CD8-positive, alpha-beta memory T cell (primary cell): ENCODE measurements around the gene SERPINC1. TPM values are rescaled to one million over a fixed set of nuclear protein-coding genes. Genes with fewer than 3 reads are reported as not detected.
"Not testable (repeated sequence)": the region's sequence is repeated elsewhere in the genome, so short reads cannot be mapped to it uniquely, and the experiment has no call there.

Source experiments
- CTCF ChIA-PET: fragments of 350-600 bp; sonication (Branson Sonifier 250); formaldehyde crosslinking; loops from one replicate; lab custom pipeline; 2021; ENCODE audit warnings: antibody characterized with exemption; lab: Charles Lee
- POLR2A ChIA-PET: fragments of 350-600 bp; sonication (Branson Sonifier 250); formaldehyde crosslinking; loops from one replicate; lab custom pipeline; 2021; ENCODE audit warnings: antibody characterized with exemption; lab: Charles Lee
- DNase-seq, 5 donors: peaks; one replicate each; pipeline versions ENCODE4 v3.0.0 to v3.0.0-alpha.2; 2020 to 2022; ENCODE audit warnings: mixed read lengths in 1 of 5
- H3K27ac ChIP-seq: one replicate; pipeline ENCODE4 v1.7.0; 2013; ENCODE audit warnings: low read depth, mild to moderate bottlenecking, low read length, moderate library complexity
- H3K27me3 ChIP-seq: 2 replicates; pipeline ENCODE4 v1.7.0; 2013; ENCODE audit warnings: low read length, mild to moderate bottlenecking; ENCODE audit not compliant: insufficient read depth, poor library complexity, severe bottlenecking
- H3K36me3 ChIP-seq: 2 replicates; pipeline ENCODE4 v1.7.0; 2013; ENCODE audit warnings: mild to moderate bottlenecking, low read length, moderate library complexity; ENCODE audit not compliant: insufficient read depth
- H3K4me1 ChIP-seq: 2 replicates; pipeline ENCODE4 v1.7.0; 2013; ENCODE audit warnings: mild to moderate bottlenecking, low read length, moderate library complexity; ENCODE audit not compliant: insufficient read depth
- H3K4me3 ChIP-seq: 2 replicates; pipeline ENCODE4 v1.7.0; 2013; ENCODE audit warnings: mild to moderate bottlenecking, low read length
- H3K9me3 ChIP-seq: 2 replicates; pipeline ENCODE4 v1.7.0; 2013; ENCODE audit warnings: mild to moderate bottlenecking, low read length
- H3K27ac Mint-ChIP-seq, 8 donors: one replicate each; pipeline ENCODE4 v1.8.0; 2020 to 2021; ENCODE audit warnings: mixed read lengths in 8 of 8, mild to moderate bottlenecking in 6 of 8, inconsistent platforms in 3 of 8, moderate library complexity in 3 of 8
- H3K27me3 Mint-ChIP-seq, 2 donors: one replicate each; pipeline ENCODE4 v1.8.0; 2020 to 2021; ENCODE audit warnings: mixed read lengths in 2 of 2, mild to moderate bottlenecking in 1 of 2, moderate library complexity in 1 of 2
- H3K36me3 Mint-ChIP-seq, 3 donors: one replicate each; pipeline ENCODE4 v1.8.0; 2020 to 2021; ENCODE audit warnings: mixed read lengths in 3 of 3, inconsistent platforms in 1 of 3, mild to moderate bottlenecking in 1 of 3
- H3K4me1 Mint-ChIP-seq, 3 donors: one replicate each; pipeline ENCODE4 v1.8.0; 2020 to 2021; ENCODE audit warnings: mixed read lengths in 3 of 3, inconsistent platforms in 1 of 3, mild to moderate bottlenecking in 1 of 3
- H3K4me3 Mint-ChIP-seq, 7 donors: one replicate each; pipeline ENCODE4 v1.8.0; 2020 to 2021; ENCODE audit warnings: mixed read lengths in 7 of 7, mild to moderate bottlenecking in 6 of 7, moderate library complexity in 4 of 7, inconsistent platforms in 2 of 7
- H3K9me3 Mint-ChIP-seq, 5 donors: one replicate each; pipeline ENCODE4 v1.8.0; 2020 to 2022; ENCODE audit warnings: mixed read lengths in 5 of 5, mild to moderate bottlenecking in 3 of 5, moderate library complexity in 2 of 5, inconsistent platforms in 1 of 5
- polyA plus RNA-seq: library from polyadenylated mRNA; unstranded; fragments of 300-500 nt; fragmentation: Illumina TruSeq; gene quantifications from one replicate; pipeline ENCODE4 v1.2.3, GENCODE V29; 2021
- total RNA-seq, 2 experiments: library from RNA; stranded (reverse); gene quantifications; one replicate each; pipeline ENCODE4 v1.2.3, GENCODE V29; 2021

Gene SERPINC1
- total and polyA plus RNA-seq, 3 experiments from 2014 or later = not detected

DNA sequence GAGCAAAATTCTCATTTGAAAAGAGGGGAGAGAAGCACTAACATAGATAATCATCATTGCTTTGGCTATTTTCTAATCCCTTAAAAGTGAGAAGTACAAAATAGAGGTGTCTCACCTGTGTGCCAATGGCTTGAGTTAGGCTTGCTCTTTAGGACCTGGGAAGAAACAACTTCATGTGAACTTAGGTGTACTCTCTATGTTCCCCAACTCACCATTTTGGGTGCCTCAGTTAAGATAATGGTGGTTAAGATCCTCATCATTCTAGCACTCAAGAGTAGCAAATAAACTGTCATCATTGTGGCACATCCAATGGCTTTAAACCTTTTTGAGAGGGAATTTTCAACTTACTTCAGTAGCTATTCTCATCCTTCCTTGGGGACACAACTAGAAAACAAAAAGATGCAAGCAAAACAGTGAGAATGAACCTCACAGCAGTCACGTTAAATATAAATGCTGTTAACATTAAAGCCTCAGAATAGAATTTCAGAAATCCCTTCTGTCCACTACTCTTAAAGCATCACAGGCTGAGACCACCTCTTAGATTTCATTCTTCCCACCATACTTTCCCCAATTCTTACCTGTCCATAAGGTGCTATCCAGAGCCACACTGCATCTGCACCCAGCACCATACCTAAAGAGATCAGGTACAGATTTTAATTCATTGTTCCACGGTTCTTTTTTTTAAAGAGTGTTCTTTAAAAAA lies 50.6 kb downstream of the SERPINC1 start:
- H3K4me1 Mint-ChIP-seq = peaks cover 68 to 87% (median 86%) of the 10 kb centered on the region in 3 donors

DNA sequence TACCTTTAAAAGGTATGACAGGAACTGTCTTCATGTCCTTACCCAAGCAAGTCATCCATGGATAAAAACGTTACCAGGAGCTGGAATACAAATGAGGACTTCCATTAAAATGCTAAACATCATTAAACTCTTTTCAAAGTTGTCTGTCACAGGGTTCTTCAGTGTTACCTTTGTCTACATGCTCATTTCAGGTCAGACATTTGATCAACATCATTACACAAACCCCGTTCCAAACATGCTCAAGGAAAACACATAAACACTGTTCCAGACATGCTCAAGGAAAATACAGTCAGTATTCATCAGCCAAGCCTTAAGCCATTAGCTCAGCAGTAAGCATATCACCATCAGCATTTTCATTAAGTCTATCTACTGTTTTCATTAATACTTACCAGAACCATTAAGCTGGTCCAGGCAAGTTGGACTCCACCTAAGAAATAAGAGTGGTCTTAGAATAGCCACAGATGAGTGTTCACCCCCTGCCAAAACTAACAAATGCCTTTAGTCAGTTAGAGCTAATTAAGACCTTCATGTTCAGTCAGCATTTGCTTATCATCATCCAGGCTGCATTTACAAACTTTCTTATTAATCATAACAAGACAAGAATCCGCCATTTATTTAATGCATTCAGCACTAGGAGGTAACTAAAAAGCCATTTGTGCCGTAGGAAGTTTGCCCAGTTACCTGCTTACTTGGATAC lies 51.5 kb downstream of the SERPINC1 start:
- Histone ChIP-seq H3K4me3 (peak overlapping the region; percentile 88), H3K27ac (peak overlapping the region; percentile 91), H3K27me3 (no peaks in the 10 kb centered on the region), H3K4me1 (peaks cover 48% of the 10 kb centered on the region), H3K9me3 (no peaks in the 10 kb centered on the region), H3K36me3 (peaks cover 40% of the 10 kb centered on the region)
- Mint-ChIP-seq H3K27ac (peak overlapping the region; percentile 85 to 96 (median 94)), H3K9me3 (no peaks in the 10 kb centered on the region), H3K4me3 (peak overlapping the region; percentile 83 to 96 (median 92)), H3K27me3 (peaks cover 0 to 2% of the 10 kb centered on the region in 2 donors), H3K4me1 (peaks cover 60 to 77% (median 77%) of the 10 kb centered on the region in 3 donors), H3K36me3 (peaks cover 4 to 70% (median 23%) of the 10 kb centered on the region in 3 donors)
- no peak for DNase-seq
- POLR2A ChIA-PET = interaction anchor here (0.6 to 1.0 kb wide), 2 partner anchors 11 to 41 kb away, joined by 3 to 4 read pairs; partner anchors contain the start of genes CENPL and DARS2
- CTCF ChIA-PET = interaction anchor here (1.7 kb wide), 1 partner anchor 41 kb away, joined by 3 read pairs; the partner anchor contains the start of genes CENPL and DARS2

More for the DNA sequence above, 50.6 kb downstream of the SERPINC1 start:
- Mint-ChIP-seq H3K4me3 (peak overlapping the region; percentile 88 to 97 (median 95)), H3K36me3 (peaks cover 4 to 71% (median 26%) of the 10 kb centered on the region in 3 donors), H3K9me3 (no peaks in the 10 kb centered on the region), H3K27ac (peak overlapping the region; percentile 66 to 99 (median 94)), H3K27me3 (peaks cover 0 to 2% of the 10 kb centered on the region in 2 donors)
- Histone ChIP-seq H3K27me3 (no peaks in the 10 kb centered on the region), H3K4me1 (peaks cover 58% of the 10 kb centered on the region), H3K36me3 (peaks cover 40% of the 10 kb centered on the region), H3K27ac (peak overlapping the region; percentile 91), H3K4me3 (peak overlapping the region; percentile 88), H3K9me3 (no peaks in the 10 kb centered on the region)
- POLR2A ChIA-PET = interaction anchor here (0.6 to 1.0 kb wide), 3 partner anchors 12 to 875 kb away, joined by 3 to 4 read pairs (median 4); no protein-coding TSS in a partner anchor
- CTCF ChIA-PET = no interaction called here
- no peak for DNase-seq

DNA sequence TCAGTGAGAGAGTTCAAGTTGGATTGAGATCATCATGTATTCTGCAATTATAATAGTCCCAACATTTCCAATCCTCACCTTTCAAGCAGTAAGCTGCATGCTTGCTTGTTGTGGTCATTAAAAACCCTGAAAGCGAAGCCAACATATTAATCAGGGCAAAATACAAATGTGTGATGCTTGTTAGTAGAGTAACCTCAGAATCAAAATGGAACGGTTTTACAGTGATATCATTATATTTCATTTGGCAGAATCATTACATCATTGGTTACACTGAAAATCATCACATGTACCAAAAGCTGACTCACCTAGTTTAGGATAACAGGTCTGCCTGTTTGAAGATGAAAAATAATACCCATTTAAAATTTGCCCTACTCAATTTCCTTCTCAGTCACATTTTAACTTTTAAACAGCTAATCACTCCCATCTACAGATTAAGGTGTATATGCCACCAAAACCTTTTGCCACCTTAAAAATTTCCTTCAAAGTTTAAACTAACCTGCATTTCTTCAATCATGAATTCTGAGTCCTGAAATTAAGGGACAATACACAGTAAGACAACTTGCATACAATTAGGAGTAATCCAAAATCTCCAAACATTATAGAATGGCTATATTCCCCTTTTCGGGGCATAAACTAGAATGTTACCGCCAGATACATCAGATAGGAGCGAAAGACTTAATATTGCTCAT lies 52.8 kb downstream of the SERPINC1 start:
- no peak overlapping the region for H3K27ac ChIP-seq
- no peaks in the 10 kb centered on the region for H3K9me3 Mint-ChIP-seq
- peaks cover 35% of the 10 kb centered on the region for H3K4me1 ChIP-seq
- H3K4me1 Mint-ChIP-seq = peaks cover 49 to 64% (median 64%) of the 10 kb centered on the region in 3 donors
- H3K27ac Mint-ChIP-seq = peak overlapping the region in 7 of 8 donors; percentile 9 to 96 (median 93)
- peak overlapping the region; percentile 64 to 96 (median 92) for H3K4me3 Mint-ChIP-seq
- H3K9me3 ChIP-seq = no peaks in the 10 kb centered on the region
- no peak overlapping the region for H3K4me3 ChIP-seq
- H3K36me3 Mint-ChIP-seq = peaks cover 4 to 73% (median 19%) of the 10 kb centered on the region in 3 donors
- peaks cover 40% of the 10 kb centered on the region for H3K36me3 ChIP-seq
- H3K27me3 ChIP-seq = no peaks in the 10 kb centered on the region
- ChIA-PET CTCF (interaction anchor here (0.8 to 1.7 kb wide), 3 partner anchors 19 to 40 kb away, joined by 3 to 4 read pairs (median 3); partner anchors contain the start of genes CENPL and DARS2), POLR2A (interaction anchor here (0.6 kb wide), 1 partner anchor 160 kb away, joined by 3 read pairs; no protein-coding TSS in a partner anchor)
- no peak for DNase-seq
- peaks cover 0 to 2% of the 10 kb centered on the region in 2 donors for H3K27me3 Mint-ChIP-seq

DNA sequence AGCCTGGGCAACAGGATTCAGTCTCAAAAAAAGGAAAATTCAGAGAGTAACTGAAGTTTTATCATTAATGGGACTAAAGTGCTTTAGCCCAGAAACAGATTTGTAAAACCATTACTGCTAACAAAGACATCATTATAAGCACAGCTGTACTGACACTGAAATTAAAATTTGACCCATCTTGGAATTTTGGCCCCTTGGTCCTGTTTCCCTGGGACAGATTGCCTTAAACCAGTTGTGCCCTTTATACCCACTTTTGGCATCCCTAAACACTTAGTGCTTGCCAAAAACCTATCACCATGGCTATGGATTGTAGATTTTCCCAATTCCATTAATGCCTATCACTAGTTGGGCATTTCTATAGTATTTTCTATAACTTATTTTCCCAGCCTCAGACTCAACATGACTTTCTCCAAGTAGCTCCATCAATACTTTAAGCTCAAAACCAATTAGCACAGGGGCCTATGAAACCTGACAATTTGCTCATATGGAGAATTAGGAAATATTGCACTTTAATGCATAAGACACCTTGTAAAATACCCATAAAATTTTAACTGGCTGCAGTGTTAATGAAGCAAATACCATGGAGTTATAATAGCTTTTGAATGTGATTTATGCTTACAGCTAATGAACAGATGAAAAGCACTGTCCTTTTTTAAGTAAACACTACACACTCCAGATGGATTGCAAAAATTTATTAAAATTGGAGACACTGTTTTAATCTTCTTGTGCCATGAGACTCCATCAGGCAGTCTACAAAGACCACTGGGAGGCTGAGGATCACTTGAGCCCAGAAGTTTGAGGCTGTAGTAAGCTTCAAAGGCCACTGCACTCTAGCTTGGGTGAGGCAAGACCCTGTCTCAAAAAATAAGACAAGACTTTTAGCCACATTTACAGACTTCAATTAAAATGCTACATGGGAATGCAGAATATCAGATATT lies 53.6 kb downstream of the SERPINC1 start:
- Mint-ChIP-seq H3K27ac (peak overlapping the region; percentile 9 to 96 (median 92)), H3K4me3 (peak overlapping the region; percentile 12 to 96 (median 38)), H3K36me3 (peaks cover 4 to 73% (median 19%) of the 10 kb centered on the region in 3 donors), H3K9me3 (no peaks in the 10 kb centered on the region), H3K27me3 (peaks cover 0 to 2% of the 10 kb centered on the region in 2 donors), H3K4me1 (peaks cover 41 to 56% (median 55%) of the 10 kb centered on the region in 3 donors)
- Histone ChIP-seq H3K4me1 (peaks cover 28% of the 10 kb centered on the region), H3K27ac (no peak overlapping the region), H3K36me3 (peaks cover 40% of the 10 kb centered on the region), H3K9me3 (no peaks in the 10 kb centered on the region), H3K27me3 (no peaks in the 10 kb centered on the region), H3K4me3 (no peak overlapping the region)
- no peak for DNase-seq
- POLR2A ChIA-PET = interaction anchor here (0.5 kb wide), 1 partner anchor 8 kb away, joined by 3 read pairs; no protein-coding TSS in a partner anchor
- CTCF ChIA-PET = interaction anchor here (1.0 kb wide), 1 partner anchor 38 kb away, joined by 3 read pairs; no protein-coding TSS in a partner anchor

DNA sequence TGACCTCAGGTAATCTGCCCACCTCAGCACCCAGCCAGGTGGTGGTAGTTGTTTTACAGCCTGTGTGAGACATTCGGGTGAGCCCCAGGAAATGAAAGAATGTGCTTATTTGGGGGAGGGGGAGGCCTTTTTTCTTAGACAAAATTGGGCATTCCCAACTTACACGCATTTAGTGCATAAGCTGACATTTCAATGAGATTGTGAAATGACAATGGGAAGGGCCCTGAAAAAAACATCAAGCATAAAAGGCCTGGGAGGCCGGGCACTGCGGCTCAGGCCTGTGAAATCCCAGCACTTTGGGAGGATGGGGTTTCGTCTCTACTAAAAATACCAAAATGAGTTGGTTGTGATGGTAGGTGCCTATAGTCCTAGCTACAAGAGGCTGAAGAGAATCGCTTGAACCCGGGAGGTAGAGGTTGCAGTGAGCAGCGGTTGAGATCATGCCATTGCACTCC lies 54.3 kb downstream of the SERPINC1 start:
- H3K9me3 ChIP-seq = no peaks in the 10 kb centered on the region
- no peaks in the 10 kb centered on the region for H3K9me3 Mint-ChIP-seq
- ChIA-PET POLR2A (no interaction called here), CTCF (no interaction called here)
- H3K36me3 Mint-ChIP-seq = peaks cover 4 to 77% (median 23%) of the 10 kb centered on the region in 3 donors
- H3K27ac Mint-ChIP-seq = peak overlapping the region in 7 of 8 donors; percentile 29 to 95 (median 66)
- peaks cover 28% of the 10 kb centered on the region for H3K4me1 ChIP-seq
- H3K4me3 ChIP-seq = no peak overlapping the region
- peak overlapping the region in 1 of 7 donors; percentile 48 for H3K4me3 Mint-ChIP-seq
- H3K36me3 ChIP-seq = peaks cover 40% of the 10 kb centered on the region
- no peak overlapping the region for H3K27ac ChIP-seq
- no peaks in the 10 kb centered on the region for H3K27me3 ChIP-seq
- H3K27me3 Mint-ChIP-seq = no peaks in the 10 kb centered on the region
- no peak for DNase-seq
- peaks cover 41 to 56% (median 55%) of the 10 kb centered on the region in 3 donors for H3K4me1 Mint-ChIP-seq

DNA sequence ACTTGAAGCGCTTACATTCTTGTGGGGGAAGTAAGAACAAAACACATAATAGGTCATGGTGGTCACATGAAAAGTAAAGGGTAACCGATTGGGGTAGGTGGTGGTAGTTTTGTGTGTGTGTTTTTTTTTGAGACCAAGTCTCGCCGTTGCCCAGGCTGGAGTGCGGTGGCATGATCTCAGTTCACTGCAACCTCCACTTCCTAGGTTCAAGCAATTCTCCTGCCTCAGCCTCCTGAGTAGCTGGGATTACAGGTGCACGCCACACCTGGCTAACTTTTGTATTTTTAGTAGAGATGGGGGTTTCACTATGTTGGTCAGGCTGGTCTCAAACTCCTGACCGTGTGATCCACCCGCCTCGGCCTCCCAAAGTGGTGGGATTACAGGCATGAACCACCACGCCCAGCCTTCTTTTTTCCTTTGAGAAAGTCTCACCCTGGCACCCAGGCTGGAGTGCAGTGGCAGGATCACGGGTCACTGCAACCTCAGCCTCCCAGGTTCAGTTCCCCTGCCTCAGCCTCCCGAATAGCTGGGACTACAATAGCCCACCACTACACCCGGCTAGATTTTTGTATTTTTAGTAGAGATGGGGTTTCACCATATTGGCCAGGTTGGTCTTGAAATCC lies 54.9 kb downstream of the SERPINC1 start:
- Histone ChIP-seq H3K4me1 (peaks cover 28% of the 10 kb centered on the region), H3K36me3 (peaks cover 40% of the 10 kb centered on the region)
- CTCF ChIA-PET, POLR2A ChIA-PET, H3K27ac ChIP-seq, H3K9me3 ChIP-seq, H3K27me3 ChIP-seq, H3K4me3 ChIP-seq, H3K9me3 Mint-ChIP-seq, H3K27me3 Mint-ChIP-seq, DNase-seq: not testable (repeated sequence)
- H3K36me3 Mint-ChIP-seq = peaks cover 4 to 76% (median 23%) of the 10 kb centered on the region in 3 donors
- peaks cover 41 to 54% (median 50%) of the 10 kb centered on the region in 3 donors for H3K4me1 Mint-ChIP-seq
- H3K4me3 Mint-ChIP-seq = peak overlapping the region in 2 of 7 donors; percentile 43 to 48
- peak overlapping the region in 6 of 8 donors; percentile 37 to 95 (median 65) for H3K27ac Mint-ChIP-seq
